Caco-2 (cell line): ENCODE data around the gene DROSHA. TPM values are rescaled to one million over a fixed set of nuclear protein-coding genes. Genes with fewer than 3 reads are reported as not detected.

Source experiments
- BruUV-seq: library from RNA; stranded (reverse); fragments of 400-500 nt; replicated peaks from 2 replicates; lab custom pipeline; 2021; lab: Mats Ljungman, UMichigan
- CTCF ChIA-PET: fragments of 300-600 bp; sonication (Branson Sonifier 250); formaldehyde crosslinking; loops from one replicate; lab custom pipeline; 2022; ENCODE audit warnings: antibody characterized with exemption; lab: Charles Lee
- POLR2A ChIA-PET: fragments of 300-600 bp; sonication (Branson Sonifier 250); formaldehyde crosslinking; loops from one replicate; lab custom pipeline; 2022; ENCODE audit warnings: antibody characterized with exemption; lab: Charles Lee
- DNase-seq, 2 experiments: peaks; one replicate each; pipeline versions ENCODE4 v3.0.0 to v3.0.0-alpha.2; 2020 to 2022
- H3K27me3 ChIP-seq: replicated peaks from 2 replicates; pipeline ENCODE4 v1.6.0; 2011; ENCODE audit warnings: low read length; ENCODE audit not compliant: control insufficient read depth, insufficient read depth
- H3K36me3 ChIP-seq: 2 replicates; pipeline ENCODE4 v1.5.1; 2011; ENCODE audit warnings: low read length; ENCODE audit not compliant: control insufficient read depth, insufficient read depth
- H3K4me1 ChIP-seq: fragments of 250-450 bp; sonication (Bioruptor Pico); 2 replicates; pipeline ENCODE4 v1.5.1; 2020; ENCODE audit warnings: mild to moderate bottlenecking
- H3K4me3 ChIP-seq: 2 replicates; pipeline ENCODE4 v1.5.1; 2011; ENCODE audit warnings: low read depth, mild to moderate bottlenecking, control low read depth, low read length
- H3K9me3 ChIP-seq: fragments of 250-450 bp; sonication (Bioruptor Pico); 2 replicates; pipeline ENCODE4 v1.5.1; 2020; ENCODE audit warnings: mild to moderate bottlenecking, moderate library complexity
- H3K27ac Mint-ChIP-seq: one replicate; pipeline ENCODE4 v1.8.0; 2022; ENCODE audit warnings: mixed read lengths; ENCODE audit not compliant: unreplicated experiment
- H3K27me3 Mint-ChIP-seq: one replicate; pipeline ENCODE4 v1.8.0; 2022; ENCODE audit warnings: mixed read lengths; ENCODE audit not compliant: insufficient read depth, unreplicated experiment
- H3K36me3 Mint-ChIP-seq: one replicate; pipeline ENCODE4 v1.8.0; 2022; ENCODE audit warnings: mild to moderate bottlenecking, mixed read lengths; ENCODE audit not compliant: insufficient read depth, unreplicated experiment
- H3K4me1 Mint-ChIP-seq: one replicate; pipeline ENCODE4 v1.8.0; 2022; ENCODE audit warnings: low read depth, mixed read lengths; ENCODE audit not compliant: unreplicated experiment
- H3K4me3 Mint-ChIP-seq: one replicate; pipeline ENCODE4 v1.8.0; 2022; ENCODE audit warnings: mild to moderate bottlenecking, moderate library complexity, mixed read lengths; ENCODE audit not compliant: unreplicated experiment
- H3K9me3 Mint-ChIP-seq: one replicate; pipeline ENCODE4 v1.8.0; 2022; ENCODE audit warnings: mixed read lengths; ENCODE audit not compliant: unreplicated experiment
- CTCF ChIP-seq, 2 experiments: fragments of 200-600 bp in 1 of 2; IDR thresholded peaks; 1 replicate in 1 of 2; 2 replicates in 1 of 2; pipeline versions ENCODE4 v1.5.1 to v1.8.0; 2011 to 2022; ENCODE audit warnings: antibody characterized with exemption in 1 of 2, control low read depth in 1 of 2, inconsistent platforms in 1 of 2, low read depth in 1 of 2, low read length in 1 of 2, mild to moderate bottlenecking in 1 of 2, moderate library complexity in 1 of 2; ENCODE audit not compliant: insufficient read depth in 1 of 2, severe bottlenecking in 1 of 2, unreplicated experiment in 1 of 2
- intact Hi-C: fragments of 100-400 bp; cut with micrococcal nuclease; formaldehyde crosslinking; loops from one replicate; pipeline ENCODE4 v1.10.0; 2022; ENCODE audit not compliant: unreplicated experiment
- total RNA-seq: library from RNA; stranded (reverse); gene quantifications from 2 replicates; pipeline ENCODE4 v1.2.3, GENCODE V29; 2022

The DROSHA gene
- total RNA-seq, 1 experiment from 2014 or later = 88.4 TPM

- no peak for TF ChIP-seq CTCF (IDR thresholded peaks at IDR 0.05; ENCODE audit: insufficient read depth in 1 of 2, low read depth in 1 of 2, low read length in 1 of 2, severe bottlenecking in 1 of 2, unreplicated experiment in 1 of 2)
- no peak for DNase-seq
- no peak overlapping the region for H3K4me3 ChIP-seq
- Mint-ChIP-seq H3K9me3 (no peaks in the 10 kb centered on the region), H3K4me3 (no peak overlapping the region), H3K4me1 (no peaks in the 10 kb centered on the region), H3K27me3 (peaks cover 9% of the 10 kb centered on the region), H3K36me3 (no peaks in the 10 kb centered on the region), H3K27ac (no peak overlapping the region)
- intact Hi-C loops = no loop called here
- H3K9me3 ChIP-seq = no peaks in the 10 kb centered on the region
- H3K36me3 ChIP-seq = no peaks in the 10 kb centered on the region
- POLR2A ChIA-PET = no interaction called here
- CTCF ChIA-PET = no interaction called here
- H3K4me1 ChIP-seq = no peaks in the 10 kb centered on the region
- BruUV-seq = no TSS peak
- H3K27me3 ChIP-seq = no peaks in the 10 kb centered on the region
Observed at GRCh38 chr5:31378136-31378535, 153.8 kb downstream of the DROSHA start.

GRCh38 chr5:31377274-31377946 is 154.5 kb downstream of the DROSHA start:
- H3K27ac Mint-ChIP-seq = no peak overlapping the region
- BruUV-seq = no TSS peak
- ChIA-PET CTCF (no interaction called here), POLR2A (no interaction called here)
- Histone ChIP-seq H3K4me1 (no peaks in the 10 kb centered on the region), H3K27me3 (no peaks in the 10 kb centered on the region), H3K4me3 (no peak overlapping the region), H3K9me3 (no peaks in the 10 kb centered on the region), H3K36me3 (no peaks in the 10 kb centered on the region)
- no peaks in the 10 kb centered on the region for H3K36me3 Mint-ChIP-seq
- no peak overlapping the region for H3K4me3 Mint-ChIP-seq
- peaks cover 6% of the 10 kb centered on the region for H3K27me3 Mint-ChIP-seq
- intact Hi-C loops = no loop called here
- no peak for TF ChIP-seq CTCF (IDR thresholded peaks at IDR 0.05; ENCODE audit: insufficient read depth in 1 of 2, low read depth in 1 of 2, low read length in 1 of 2, severe bottlenecking in 1 of 2, unreplicated experiment in 1 of 2)
- no peak for DNase-seq
- H3K9me3 Mint-ChIP-seq = no peaks in the 10 kb centered on the region
- no peaks in the 10 kb centered on the region for H3K4me1 Mint-ChIP-seq

DNA sequence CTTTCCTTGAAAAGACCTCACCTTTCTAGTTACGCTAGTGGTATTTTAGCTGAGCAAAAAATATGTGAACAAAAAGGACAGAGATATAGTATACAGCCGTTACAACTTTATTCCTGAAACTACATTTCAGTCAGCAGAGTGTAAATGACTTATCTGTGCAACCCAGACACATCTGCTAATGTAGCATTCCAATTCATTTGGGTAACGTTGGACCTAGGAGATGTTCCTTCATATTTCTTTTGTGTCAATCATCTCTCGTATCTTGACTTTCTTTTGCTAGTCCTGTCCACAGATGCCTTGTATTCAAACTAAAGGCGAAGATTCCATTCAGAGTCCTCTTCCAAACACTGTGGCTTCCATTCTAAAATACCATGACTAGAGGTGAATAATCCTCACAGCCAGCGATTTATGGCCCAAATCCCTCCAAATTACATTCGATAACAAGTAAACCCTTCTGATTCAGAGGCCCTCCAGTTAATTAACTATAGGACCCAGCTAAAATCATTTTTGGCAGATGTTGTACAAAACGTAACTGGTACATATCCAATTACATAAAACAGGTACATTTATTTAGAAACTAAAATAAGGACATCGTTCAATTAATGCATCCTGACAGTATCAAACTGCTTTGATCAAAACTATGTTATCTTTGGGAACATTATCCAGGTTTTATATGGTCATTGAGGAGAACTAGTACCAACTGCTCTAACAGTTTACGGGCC is 155.7 kb downstream of the DROSHA start:
- DNase-seq = no peak
- no peak overlapping the region for H3K4me3 ChIP-seq
- TF ChIP-seq CTCF (IDR thresholded peaks at IDR 0.05; ENCODE audit: insufficient read depth in 1 of 2, low read depth in 1 of 2, low read length in 1 of 2, severe bottlenecking in 1 of 2, unreplicated experiment in 1 of 2) = no peak
- intact Hi-C loops = no loop called here
- peaks cover 6% of the 10 kb centered on the region for H3K27me3 Mint-ChIP-seq
- H3K36me3 Mint-ChIP-seq = no peaks in the 10 kb centered on the region
- no TSS peak for BruUV-seq
- POLR2A ChIA-PET = no interaction called here
- CTCF ChIA-PET = no interaction called here
- no peaks in the 10 kb centered on the region for H3K36me3 ChIP-seq
- no peak overlapping the region for H3K27ac Mint-ChIP-seq
- H3K9me3 ChIP-seq = no peaks in the 10 kb centered on the region
- no peak overlapping the region for H3K4me3 Mint-ChIP-seq
- H3K27me3 ChIP-seq = no peaks in the 10 kb centered on the region
- H3K4me1 Mint-ChIP-seq = no peaks in the 10 kb centered on the region
- H3K4me1 ChIP-seq = no peaks in the 10 kb centered on the region
- no peaks in the 10 kb centered on the region for H3K9me3 Mint-ChIP-seq
